Nephron (organoid): ENCODE data around the gene GRM5.

Source experiments
- H3K27ac Mint-ChIP-seq, 3 experiments: 2 replicates each; pipeline ENCODE4 v1.8.0; 2020; ENCODE audit warnings: mixed read lengths in 3 of 3, mild to moderate bottlenecking in 2 of 3, moderate library complexity in 1 of 3
- H3K27me3 Mint-ChIP-seq: 2 replicates; pipeline ENCODE4 v1.8.0; 2021; ENCODE audit warnings: low read depth, mild to moderate bottlenecking, moderate library complexity, mixed read lengths
- H3K36me3 Mint-ChIP-seq: 2 replicates; pipeline ENCODE4 v1.8.0; 2020; ENCODE audit warnings: low read depth, mixed read lengths
- H3K4me1 Mint-ChIP-seq: 2 replicates; pipeline ENCODE4 v1.8.0; 2020; ENCODE audit warnings: mixed read lengths
- H3K4me3 Mint-ChIP-seq, 3 experiments: 2 replicates each; pipeline ENCODE4 v1.8.0; 2020; ENCODE audit warnings: mild to moderate bottlenecking in 3 of 3, mixed read lengths in 3 of 3, moderate library complexity in 2 of 3
- H3K9me3 Mint-ChIP-seq: 2 replicates; pipeline ENCODE4 v1.8.0; 2020; ENCODE audit warnings: mixed read lengths
- CTCF ChIP-seq, 3 experiments: fragments of 200-600 bp; sonication (generic); IDR thresholded peaks; one replicate each; pipeline ENCODE4 v1.5.0; 2021; ENCODE audit warnings: antibody characterized with exemption in 3 of 3; ENCODE audit not compliant: unreplicated experiment in 3 of 3

The GRM5 gene

DNA sequence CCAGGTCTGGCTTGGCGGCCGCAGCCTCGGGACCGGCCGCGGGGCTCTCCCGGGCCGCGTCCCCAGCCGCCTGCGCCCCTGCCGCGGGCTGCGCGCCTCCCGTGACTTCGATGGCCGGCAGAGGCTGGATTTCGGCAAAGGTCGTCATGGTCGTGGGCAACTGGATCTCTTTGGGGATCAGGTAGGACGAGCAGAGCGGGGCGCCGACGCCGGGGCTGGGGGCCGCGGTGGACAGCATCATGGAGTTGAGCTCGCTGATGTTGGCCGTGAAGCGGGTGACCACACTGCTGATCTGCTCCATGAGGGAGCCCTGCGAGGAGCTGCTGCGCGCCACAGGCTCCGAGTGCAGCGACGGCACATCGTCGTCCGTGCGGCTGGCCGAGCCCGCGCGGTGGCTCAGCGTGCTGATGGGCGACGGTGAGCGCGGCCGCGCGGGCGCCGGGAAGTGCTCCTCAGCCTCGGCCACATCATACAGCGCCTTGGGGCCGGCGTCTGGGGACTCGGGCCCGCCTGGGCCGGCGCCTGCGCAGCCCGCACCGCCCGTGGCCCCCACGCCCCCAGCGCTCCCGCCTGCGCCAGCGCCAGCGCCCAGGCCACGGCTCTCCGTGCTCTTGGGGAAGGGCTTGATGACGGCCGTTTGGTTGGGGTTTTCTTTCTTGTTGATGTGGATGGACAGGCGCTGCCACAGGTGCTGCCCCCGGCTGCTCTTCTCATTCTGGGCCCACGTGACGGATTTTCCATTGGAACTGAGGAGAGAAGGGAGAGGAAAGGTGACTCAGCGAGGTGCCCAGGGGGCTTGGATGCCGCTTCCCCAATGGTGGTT lies 556.8 kb downstream of the GRM5 start:
- no peak for TF ChIP-seq CTCF (IDR thresholded peaks at IDR 0.05; ENCODE audit: unreplicated experiment in 3 of 3)
- Mint-ChIP-seq H3K9me3 (no peaks in the 10 kb centered on the region), H3K4me1 (peaks cover 10% of the 10 kb centered on the region), H3K36me3 (no peaks in the 10 kb centered on the region), H3K27me3 (peaks cover 83% of the 10 kb centered on the region), H3K27ac (peak overlapping the region in 1 of 3 experiments; percentile 80), H3K4me3 (peak overlapping the region; percentile 75 to 80 (median 79))

GRCh38 chr11:88508418-88508758 lies 557.4 kb downstream of the GRM5 start:
- H3K27me3 Mint-ChIP-seq = peaks cover 78% of the 10 kb centered on the region
- peak overlapping the region; percentile 73 to 78 (median 74) for H3K4me3 Mint-ChIP-seq
- no peaks in the 10 kb centered on the region for H3K36me3 Mint-ChIP-seq
- H3K4me1 Mint-ChIP-seq = peaks cover 10% of the 10 kb centered on the region
- no peak for TF ChIP-seq CTCF (IDR thresholded peaks at IDR 0.05; ENCODE audit: unreplicated experiment in 3 of 3)
- no peaks in the 10 kb centered on the region for H3K9me3 Mint-ChIP-seq
- peak overlapping the region in 2 of 3 experiments; percentile 7 to 36 for H3K27ac Mint-ChIP-seq

DNA sequence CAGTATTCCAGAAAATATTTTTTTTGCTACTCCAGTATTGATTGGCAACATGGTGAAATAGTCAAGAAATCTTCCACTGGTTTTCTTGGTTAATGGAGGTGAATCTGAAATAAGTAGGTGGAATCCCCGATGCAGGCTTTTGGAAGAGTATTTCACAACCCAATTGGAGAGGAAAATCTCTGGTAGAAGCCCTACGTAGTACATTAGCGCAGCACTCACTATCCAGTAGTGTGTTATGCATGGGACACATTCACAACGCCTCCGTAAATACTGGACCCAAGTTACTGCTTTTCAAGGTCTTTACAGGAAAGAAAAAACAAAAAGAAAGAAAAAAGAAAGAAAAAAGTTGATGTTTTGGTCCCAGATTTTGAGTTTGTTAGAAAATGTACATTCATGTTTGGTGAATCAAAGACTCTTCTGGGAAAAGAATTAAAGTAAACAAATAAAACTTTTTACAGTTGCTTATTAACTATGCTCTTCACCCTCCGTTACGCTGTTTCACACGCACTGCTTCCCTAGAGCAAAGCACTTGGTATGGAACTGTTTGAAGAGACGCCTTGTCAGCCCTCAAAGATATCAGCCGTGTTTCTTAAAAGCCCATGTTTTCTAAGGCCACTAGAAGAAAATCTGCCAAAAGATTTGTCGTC lies 557.9 kb downstream of the GRM5 start:
- Mint-ChIP-seq H3K4me1 (peaks cover 10% of the 10 kb centered on the region), H3K9me3 (no peaks in the 10 kb centered on the region), H3K4me3 (peak overlapping the region; percentile 73 to 78 (median 74)), H3K27ac (peak overlapping the region in 2 of 3 experiments; percentile 7 to 36), H3K27me3 (peaks cover 76% of the 10 kb centered on the region), H3K36me3 (no peaks in the 10 kb centered on the region)
- TF ChIP-seq CTCF (IDR thresholded peaks at IDR 0.05; ENCODE audit: unreplicated experiment in 3 of 3) = no peak

- no peak overlapping the region for H3K4me3 Mint-ChIP-seq
- H3K36me3 Mint-ChIP-seq = no peaks in the 10 kb centered on the region
- no peak for TF ChIP-seq CTCF (IDR thresholded peaks at IDR 0.05; ENCODE audit: unreplicated experiment in 3 of 3)
- H3K9me3 Mint-ChIP-seq = no peaks in the 10 kb centered on the region
- no peaks in the 10 kb centered on the region for H3K4me1 Mint-ChIP-seq
- peaks cover 29% of the 10 kb centered on the region for H3K27me3 Mint-ChIP-seq
- no peak overlapping the region for H3K27ac Mint-ChIP-seq
Observed at GRCh38 chr11:88501541-88501940, 564.2 kb downstream of the GRM5 start.

DNA sequence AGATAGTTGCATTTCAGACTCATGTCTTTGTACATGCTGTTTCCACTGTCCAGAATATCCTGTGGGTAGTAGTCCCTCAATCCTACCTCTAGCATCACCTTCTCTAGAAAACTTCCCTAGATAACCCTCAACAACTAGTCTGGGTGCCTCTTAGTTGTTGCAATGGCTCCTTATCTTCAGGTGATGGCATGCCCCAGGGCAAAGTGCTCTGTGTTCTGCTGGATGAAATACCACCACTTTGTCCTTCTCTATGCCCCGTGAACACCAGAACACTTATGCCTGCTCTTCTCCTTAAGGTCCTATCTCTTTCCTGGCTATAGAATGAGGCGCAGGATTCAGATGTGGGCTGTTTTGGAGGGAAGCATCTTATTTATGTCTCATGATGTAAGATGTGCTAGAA lies 569.9 kb downstream of the GRM5 start:
- H3K4me3 Mint-ChIP-seq = no peak overlapping the region
- H3K27me3 Mint-ChIP-seq = peaks cover 10% of the 10 kb centered on the region
- no peaks in the 10 kb centered on the region for H3K9me3 Mint-ChIP-seq
- TF ChIP-seq CTCF (IDR thresholded peaks at IDR 0.05; ENCODE audit: unreplicated experiment in 3 of 3) = no peak
- H3K36me3 Mint-ChIP-seq = no peaks in the 10 kb centered on the region
- no peaks in the 10 kb centered on the region for H3K4me1 Mint-ChIP-seq
- H3K27ac Mint-ChIP-seq = no peak overlapping the region
